HepG2 (cell line): Measurements from ENCODE around the gene TMEM9.

Source experiments
- CHD2 ChIP-seq: IDR thresholded peaks from 2 replicates; pipeline ENCODE4 v1.6.1; 2011; ENCODE audit warnings: low read depth, low read length, improper control_type of control experiment
- DPF2 ChIP-seq: sonication (generic); formaldehyde crosslinking; IDR thresholded peaks from 2 replicates; pipeline ENCODE4 v1.4.0; 2020; ENCODE audit warnings: mild to moderate bottlenecking, low read depth, missing genetic modification reagents, borderline replicate concordance
- ELF3 ChIP-seq: IDR thresholded peaks from 2 replicates; pipeline ENCODE4 v1.6.1; 2016; ENCODE audit warnings: missing genetic modification reagents, missing compliant biosample characterization
- EZH2 ChIP-seq: conservative IDR thresholded peaks from 2 replicates; pipeline ENCODE4 v1.6.1; 2012; ENCODE audit warnings: mild to moderate bottlenecking, low read depth, low read length, moderate library complexity
- MAF1 ChIP-seq: sonication (generic); formaldehyde crosslinking; IDR thresholded peaks from 2 replicates; pipeline ENCODE4 v1.5.0; 2020; ENCODE audit warnings: missing genetic modification reagents, borderline replicate concordance
- MIER2 ChIP-seq: IDR thresholded peaks from 2 replicates; pipeline ENCODE4 v1.6.1; 2016; ENCODE audit warnings: missing biosample characterization, missing genetic modification reagents
- PAX8 ChIP-seq: sonication (generic); formaldehyde crosslinking; IDR thresholded peaks from 2 replicates; pipeline ENCODE4 v1.8.0; 2022; ENCODE audit warnings: mild to moderate bottlenecking, missing genetic modification reagents, borderline replicate concordance
- U2AF1 ChIP-seq: fragments of 200-400 bp; formaldehyde crosslinking; optimal IDR thresholded peaks from 2 replicates; pipeline ENCODE3; 2017; ENCODE audit warnings: mild to moderate bottlenecking, low read depth, low read length
- ZNF776 ChIP-seq: sonication (generic); formaldehyde crosslinking; IDR thresholded peaks from 2 replicates; pipeline ENCODE4 v1.4.0; 2020; ENCODE audit warnings: mild to moderate bottlenecking, missing genetic modification reagents
- TF ChIP-seq, protein P1 (sequence below): sonication (generic); IDR thresholded peaks from 2 replicates; pipeline ENCODE4 v1.6.1; 2016; ENCODE audit warnings: low read depth, borderline replicate concordance
- TF ChIP-seq, protein P2 (sequence below): sonication (generic); formaldehyde crosslinking; IDR thresholded peaks from 2 replicates; pipeline ENCODE4 v1.4.0; 2020; ENCODE audit warnings: missing genetic modification reagents
- TF ChIP-seq, protein P3 (sequence below): sonication (generic); formaldehyde crosslinking; IDR thresholded peaks from 2 replicates; pipeline ENCODE4 v1.5.1; 2020; ENCODE audit warnings: missing genetic modification reagents, mild to moderate bottlenecking, borderline replicate concordance
- TF ChIP-seq, protein P4 (sequence below): sonication (generic); formaldehyde crosslinking; IDR thresholded peaks from 2 replicates; pipeline ENCODE4 v1.5.0; 2020; ENCODE audit warnings: mild to moderate bottlenecking, missing genetic modification reagents, moderate library complexity

DNA sequence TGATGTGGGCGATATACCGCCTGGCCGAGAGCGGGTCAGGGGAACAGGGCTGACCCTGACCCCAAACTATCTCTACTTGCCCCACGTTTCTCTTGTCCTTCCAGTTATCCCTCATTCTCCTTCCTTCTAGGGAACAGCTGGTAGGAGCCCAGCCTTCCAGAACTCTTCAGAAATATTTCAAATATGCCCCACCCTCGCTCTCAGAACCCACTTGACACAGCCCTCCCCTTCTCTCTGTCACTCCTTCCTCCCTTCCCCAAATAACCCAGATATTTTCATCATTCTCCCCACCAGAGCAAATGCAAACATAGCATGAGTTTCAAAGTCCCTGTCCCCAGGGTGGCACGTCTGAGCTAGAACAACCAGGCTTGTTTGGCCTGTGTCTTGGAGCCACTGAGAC is 43.1 kb downstream of the TMEM9 start:
- no peak for TF ChIP-seq ZNF776 (CRISPR knock-in tag)
- no peak for TF ChIP-seq DPF2 (CRISPR knock-in tag)
- TF ChIP-seq ELF3 (CRISPR knock-in tag), result no peak
- TF ChIP-seq MIER2 (CRISPR knock-in tag), result no peak
- TF ChIP-seq MAF1 (CRISPR knock-in tag), result no peak
- no peak for TF ChIP-seq EZH2
- TF ChIP-seq, protein P1, sequence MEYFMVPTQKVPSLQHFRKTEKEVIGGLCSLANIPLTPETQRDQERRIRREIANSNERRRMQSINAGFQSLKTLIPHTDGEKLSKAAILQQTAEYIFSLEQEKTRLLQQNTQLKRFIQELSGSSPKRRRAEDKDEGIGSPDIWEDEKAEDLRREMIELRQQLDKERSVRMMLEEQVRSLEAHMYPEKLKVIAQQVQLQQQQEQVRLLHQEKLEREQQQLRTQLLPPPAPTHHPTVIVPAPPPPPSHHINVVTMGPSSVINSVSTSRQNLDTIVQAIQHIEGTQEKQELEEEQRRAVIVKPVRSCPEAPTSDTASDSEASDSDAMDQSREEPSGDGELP, result no peak
- no peak for TF ChIP-seq CHD2
- no peak for TF ChIP-seq PAX8 (CRISPR knock-in tag)
- TF ChIP-seq, protein P2, sequence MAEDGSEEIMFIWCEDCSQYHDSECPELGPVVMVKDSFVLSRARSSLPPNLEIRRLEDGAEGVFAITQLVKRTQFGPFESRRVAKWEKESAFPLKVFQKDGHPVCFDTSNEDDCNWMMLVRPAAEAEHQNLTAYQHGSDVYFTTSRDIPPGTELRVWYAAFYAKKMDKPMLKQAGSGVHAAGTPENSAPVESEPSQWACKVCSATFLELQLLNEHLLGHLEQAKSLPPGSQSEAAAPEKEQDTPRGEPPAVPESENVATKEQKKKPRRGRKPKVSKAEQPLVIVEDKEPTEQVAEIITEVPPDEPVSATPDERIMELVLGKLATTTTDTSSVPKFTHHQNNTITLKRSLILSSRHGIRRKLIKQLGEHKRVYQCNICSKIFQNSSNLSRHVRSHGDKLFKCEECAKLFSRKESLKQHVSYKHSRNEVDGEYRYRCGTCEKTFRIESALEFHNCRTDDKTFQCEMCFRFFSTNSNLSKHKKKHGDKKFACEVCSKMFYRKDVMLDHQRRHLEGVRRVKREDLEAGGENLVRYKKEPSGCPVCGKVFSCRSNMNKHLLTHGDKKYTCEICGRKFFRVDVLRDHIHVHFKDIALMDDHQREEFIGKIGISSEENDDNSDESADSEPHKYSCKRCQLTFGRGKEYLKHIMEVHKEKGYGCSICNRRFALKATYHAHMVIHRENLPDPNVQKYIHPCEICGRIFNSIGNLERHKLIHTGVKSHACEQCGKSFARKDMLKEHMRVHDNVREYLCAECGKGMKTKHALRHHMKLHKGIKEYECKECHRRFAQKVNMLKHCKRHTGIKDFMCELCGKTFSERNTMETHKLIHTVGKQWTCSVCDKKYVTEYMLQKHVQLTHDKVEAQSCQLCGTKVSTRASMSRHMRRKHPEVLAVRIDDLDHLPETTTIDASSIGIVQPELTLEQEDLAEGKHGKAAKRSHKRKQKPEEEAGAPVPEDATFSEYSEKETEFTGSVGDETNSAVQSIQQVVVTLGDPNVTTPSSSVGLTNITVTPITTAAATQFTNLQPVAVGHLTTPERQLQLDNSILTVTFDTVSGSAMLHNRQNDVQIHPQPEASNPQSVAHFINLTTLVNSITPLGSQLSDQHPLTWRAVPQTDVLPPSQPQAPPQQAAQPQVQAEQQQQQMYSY (CRISPR knock-in tag), result no peak
- TF ChIP-seq, protein P3, sequence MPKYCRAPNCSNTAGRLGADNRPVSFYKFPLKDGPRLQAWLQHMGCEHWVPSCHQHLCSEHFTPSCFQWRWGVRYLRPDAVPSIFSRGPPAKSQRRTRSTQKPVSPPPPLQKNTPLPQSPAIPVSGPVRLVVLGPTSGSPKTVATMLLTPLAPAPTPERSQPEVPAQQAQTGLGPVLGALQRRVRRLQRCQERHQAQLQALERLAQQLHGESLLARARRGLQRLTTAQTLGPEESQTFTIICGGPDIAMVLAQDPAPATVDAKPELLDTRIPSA (CRISPR knock-in tag), result no peak
- TF ChIP-seq U2AF1, result no peak
- TF ChIP-seq, protein P4, sequence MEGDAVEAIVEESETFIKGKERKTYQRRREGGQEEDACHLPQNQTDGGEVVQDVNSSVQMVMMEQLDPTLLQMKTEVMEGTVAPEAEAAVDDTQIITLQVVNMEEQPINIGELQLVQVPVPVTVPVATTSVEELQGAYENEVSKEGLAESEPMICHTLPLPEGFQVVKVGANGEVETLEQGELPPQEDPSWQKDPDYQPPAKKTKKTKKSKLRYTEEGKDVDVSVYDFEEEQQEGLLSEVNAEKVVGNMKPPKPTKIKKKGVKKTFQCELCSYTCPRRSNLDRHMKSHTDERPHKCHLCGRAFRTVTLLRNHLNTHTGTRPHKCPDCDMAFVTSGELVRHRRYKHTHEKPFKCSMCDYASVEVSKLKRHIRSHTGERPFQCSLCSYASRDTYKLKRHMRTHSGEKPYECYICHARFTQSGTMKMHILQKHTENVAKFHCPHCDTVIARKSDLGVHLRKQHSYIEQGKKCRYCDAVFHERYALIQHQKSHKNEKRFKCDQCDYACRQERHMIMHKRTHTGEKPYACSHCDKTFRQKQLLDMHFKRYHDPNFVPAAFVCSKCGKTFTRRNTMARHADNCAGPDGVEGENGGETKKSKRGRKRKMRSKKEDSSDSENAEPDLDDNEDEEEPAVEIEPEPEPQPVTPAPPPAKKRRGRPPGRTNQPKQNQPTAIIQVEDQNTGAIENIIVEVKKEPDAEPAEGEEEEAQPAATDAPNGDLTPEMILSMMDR (CRISPR knock-in tag), result no peak
